ENCODE data around the gene CTNND2. TPM values are rescaled to one million over a fixed set of nuclear protein-coding genes. Genes with fewer than 3 reads are reported as not detected.

The CTNND2 gene
- total and polyA plus RNA-seq, 10 of the 15 experiments (the other 5 are each of a cell fraction or from before 2014, with no cell fraction given) = 0.02 to 0.16 (median 0.04) TPM; not detected in 7

- TF ChIP-seq, protein P1, sequence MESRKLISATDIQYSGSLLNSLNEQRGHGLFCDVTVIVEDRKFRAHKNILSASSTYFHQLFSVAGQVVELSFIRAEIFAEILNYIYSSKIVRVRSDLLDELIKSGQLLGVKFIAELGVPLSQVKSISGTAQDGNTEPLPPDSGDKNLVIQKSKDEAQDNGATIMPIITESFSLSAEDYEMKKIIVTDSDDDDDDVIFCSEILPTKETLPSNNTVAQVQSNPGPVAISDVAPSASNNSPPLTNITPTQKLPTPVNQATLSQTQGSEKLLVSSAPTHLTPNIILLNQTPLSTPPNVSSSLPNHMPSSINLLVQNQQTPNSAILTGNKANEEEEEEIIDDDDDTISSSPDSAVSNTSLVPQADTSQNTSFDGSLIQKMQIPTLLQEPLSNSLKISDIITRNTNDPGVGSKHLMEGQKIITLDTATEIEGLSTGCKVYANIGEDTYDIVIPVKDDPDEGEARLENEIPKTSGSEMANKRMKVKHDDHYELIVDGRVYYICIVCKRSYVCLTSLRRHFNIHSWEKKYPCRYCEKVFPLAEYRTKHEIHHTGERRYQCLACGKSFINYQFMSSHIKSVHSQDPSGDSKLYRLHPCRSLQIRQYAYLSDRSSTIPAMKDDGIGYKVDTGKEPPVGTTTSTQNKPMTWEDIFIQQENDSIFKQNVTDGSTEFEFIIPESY (IDR thresholded peaks at IDR 0.05) = no peak
- TF ChIP-seq, protein P2, sequence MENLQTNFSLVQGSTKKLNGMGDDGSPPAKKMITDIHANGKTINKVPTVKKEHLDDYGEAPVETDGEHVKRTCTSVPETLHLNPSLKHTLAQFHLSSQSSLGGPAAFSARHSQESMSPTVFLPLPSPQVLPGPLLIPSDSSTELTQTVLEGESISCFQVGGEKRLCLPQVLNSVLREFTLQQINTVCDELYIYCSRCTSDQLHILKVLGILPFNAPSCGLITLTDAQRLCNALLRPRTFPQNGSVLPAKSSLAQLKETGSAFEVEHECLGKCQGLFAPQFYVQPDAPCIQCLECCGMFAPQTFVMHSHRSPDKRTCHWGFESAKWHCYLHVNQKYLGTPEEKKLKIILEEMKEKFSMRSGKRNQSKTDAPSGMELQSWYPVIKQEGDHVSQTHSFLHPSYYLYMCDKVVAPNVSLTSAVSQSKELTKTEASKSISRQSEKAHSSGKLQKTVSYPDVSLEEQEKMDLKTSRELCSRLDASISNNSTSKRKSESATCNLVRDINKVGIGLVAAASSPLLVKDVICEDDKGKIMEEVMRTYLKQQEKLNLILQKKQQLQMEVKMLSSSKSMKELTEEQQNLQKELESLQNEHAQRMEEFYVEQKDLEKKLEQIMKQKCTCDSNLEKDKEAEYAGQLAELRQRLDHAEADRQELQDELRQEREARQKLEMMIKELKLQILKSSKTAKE (IDR thresholded peaks at IDR 0.05; ENCODE audit: low read depth, poor library complexity, severe bottlenecking) = no peak
- no peak for TF ChIP-seq FOS (IDR thresholded peaks at IDR 0.05; ENCODE audit: borderline replicate concordance, extremely low read depth, insufficient read length)
- TF ChIP-seq BCLAF1 (IDR thresholded peaks at IDR 0.05) = no peak
- TF ChIP-seq SMAD5 (IDR thresholded peaks at IDR 0.05; ENCODE audit: low read depth) = no peak
- TF ChIP-seq DPF2 (IDR thresholded peaks at IDR 0.05) = no peak
- no peak for TF ChIP-seq RFX5 (IDR thresholded peaks at IDR 0.05; ENCODE audit: low read depth, low read length)
- TF ChIP-seq ZBED1 (IDR thresholded peaks at IDR 0.05; ENCODE audit: borderline replicate concordance) = no peak
- TF ChIP-seq USF2 (IDR thresholded peaks at IDR 0.05; ENCODE audit: borderline replicate concordance, low read depth, low read length) = no peak
Measured at GRCh38 chr5:11273180-11273903, 630.9 kb downstream of the CTNND2 start (continued).

Data from GM12878 (cell line).